Embryonic facial prominence (tissue), 1 donor: ENCODE data around the gene TRIM71.
"Not testable (repeated sequence)": the region's sequence is repeated elsewhere in the genome, so short reads cannot be mapped to it uniquely, and the experiment has no call there.

Source experiments
- DNase-seq: peaks from one replicate; pipeline ENCODE4 v3.0.0-alpha.2; 2016; ENCODE audit errors: extremely low spot score

The TRIM71 gene

DNA sequence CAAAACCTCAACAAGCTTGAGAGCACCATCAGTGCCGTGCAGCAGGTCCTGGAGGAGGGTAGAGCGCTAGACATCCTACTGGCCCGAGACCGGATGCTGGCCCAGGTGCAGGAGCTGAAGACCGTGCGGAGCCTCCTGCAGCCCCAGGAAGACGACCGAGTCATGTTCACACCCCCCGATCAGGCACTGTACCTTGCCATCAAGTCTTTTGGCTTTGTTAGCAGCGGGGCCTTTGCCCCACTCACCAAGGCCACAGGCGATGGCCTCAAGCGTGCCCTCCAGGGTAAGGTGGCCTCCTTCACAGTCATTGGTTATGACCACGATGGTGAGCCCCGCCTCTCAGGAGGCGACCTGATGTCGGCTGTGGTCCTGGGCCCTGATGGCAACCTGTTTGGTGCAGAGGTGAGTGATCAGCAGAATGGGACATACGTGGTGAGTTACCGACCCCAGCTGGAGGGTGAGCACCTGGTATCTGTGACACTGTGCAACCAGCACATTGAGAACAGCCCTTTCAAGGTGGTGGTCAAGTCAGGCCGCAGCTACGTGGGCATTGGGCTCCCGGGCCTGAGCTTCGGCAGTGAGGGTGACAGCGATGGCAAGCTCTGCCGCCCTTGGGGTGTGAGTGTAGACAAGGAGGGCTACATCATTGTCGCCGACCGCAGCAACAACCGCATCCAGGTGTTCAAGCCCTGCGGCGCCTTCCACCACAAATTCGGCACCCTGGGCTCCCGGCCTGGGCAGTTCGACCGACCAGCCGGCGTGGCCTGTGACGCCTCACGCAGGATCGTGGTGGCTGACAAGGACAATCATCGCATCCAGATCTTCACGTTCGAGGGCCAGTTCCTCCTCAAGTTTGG is 72.9 kb downstream of the TRIM71 start:
- DNase-seq: no peak

DNA sequence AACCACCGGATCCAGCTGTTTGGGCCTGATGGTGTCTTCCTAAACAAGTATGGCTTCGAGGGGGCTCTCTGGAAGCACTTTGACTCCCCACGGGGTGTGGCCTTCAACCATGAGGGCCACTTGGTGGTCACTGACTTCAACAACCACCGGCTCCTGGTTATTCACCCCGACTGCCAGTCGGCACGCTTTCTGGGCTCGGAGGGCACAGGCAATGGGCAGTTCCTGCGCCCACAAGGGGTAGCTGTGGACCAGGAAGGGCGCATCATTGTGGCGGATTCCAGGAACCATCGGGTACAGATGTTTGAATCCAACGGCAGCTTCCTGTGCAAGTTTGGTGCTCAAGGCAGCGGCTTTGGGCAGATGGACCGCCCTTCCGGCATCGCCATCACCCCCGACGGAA is 73.6 kb downstream of the TRIM71 start:
- no peak for DNase-seq

DNA sequence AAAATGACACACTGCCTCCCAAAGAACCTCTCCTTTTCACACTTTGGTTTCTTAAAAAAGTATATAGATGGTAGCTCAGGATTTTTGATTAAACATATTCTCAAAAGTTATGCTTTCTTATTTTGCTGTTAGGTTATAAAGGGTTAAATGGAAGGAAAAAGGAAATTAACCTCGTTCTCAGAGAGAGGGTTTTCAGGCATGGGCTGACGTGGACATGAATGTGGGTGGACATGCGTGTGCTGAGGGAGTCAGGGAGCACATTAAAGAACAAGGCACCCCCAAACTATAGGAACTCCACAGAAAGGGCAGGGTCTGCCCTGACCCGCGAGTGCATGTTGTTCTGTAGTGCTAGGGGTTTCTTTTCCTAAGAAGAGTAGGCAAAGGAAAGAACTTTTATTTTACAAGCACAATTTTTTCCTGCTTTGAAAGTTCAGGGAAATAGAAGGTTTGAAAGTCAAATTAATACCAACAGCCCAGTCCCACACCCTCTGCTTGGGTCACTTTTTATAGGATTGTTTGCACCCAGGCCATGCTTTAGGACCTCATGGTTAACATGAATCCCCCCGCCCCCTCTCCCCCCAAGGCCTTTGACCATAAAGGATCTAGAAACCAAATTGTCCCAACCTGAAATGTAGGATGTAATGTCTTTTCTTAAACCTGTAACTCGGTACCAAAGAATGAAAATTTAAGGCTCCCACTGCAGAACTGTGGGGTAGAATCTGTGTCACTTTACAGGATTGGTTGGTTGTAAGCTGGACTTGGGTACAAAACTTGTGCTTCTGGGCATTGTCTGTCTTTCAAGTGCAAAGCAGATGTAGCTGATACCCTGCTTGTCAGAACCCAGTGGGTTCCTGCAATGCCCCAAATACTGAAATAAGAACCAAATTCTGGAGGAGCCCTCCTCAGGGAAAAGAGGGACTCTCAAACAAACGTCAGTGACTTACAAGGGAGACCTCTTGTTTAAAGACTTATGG is 75.1 kb downstream of the TRIM71 start:
- DNase-seq: no peak

DNA sequence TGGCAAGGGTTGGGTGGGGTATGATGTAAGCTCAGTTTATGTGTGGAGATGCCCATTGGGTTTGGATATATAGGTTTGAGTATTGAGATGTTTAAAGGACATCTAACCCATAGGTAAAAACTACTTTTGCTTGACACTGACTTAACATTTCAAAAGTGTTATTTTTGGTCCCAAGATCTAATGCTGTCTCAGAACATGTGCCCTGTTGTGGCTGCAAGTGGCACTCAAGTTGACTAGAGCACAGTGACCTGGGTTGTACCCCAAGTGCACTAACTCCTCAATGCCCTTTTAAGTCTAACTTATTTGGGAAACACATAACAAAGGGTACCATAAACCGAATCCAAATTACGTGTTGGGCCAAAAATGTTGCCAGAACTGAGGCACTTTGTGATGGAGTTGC is 77.2 kb downstream of the TRIM71 start:
- no peak for DNase-seq

DNA sequence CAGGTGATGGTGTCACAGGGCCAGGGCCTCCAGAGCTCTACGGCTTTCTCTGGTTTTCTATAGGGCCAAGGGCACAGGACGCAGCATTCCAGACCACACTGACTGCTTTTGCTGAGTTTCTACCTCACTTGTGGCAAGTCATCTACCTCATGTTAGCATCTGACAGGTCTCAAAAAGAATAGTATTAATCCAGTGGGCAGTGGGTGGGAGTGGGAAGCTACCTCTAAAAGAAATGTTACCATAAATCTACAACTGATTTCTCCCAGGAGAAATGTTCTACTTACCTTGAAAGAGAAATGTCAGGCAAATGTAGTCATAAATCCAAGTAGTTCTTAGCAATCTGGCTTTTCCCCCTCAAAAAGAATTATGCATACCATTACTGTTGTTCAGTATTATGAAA is 77.9 kb downstream of the TRIM71 start:
- no peak for DNase-seq

DNA sequence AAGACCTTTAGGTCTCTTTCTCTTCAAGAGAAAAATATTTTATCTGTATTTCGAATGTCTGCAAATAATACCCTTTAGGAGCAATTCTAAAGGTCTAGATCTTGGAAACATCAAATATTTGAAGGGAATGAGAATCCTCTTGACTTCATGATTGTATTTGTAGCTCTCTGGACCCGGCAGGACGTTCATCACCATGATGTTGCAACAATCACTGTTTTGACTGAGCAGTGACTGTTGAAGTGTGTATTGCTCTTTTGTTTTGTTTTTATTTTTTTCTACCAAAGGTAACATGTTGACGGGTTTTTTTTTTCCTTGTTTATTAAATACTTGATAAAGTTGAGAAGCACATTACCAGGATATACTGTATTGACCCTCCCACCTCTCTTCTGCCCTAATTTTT is 78.3 kb downstream of the TRIM71 start:
- no peak for DNase-seq

DNA sequence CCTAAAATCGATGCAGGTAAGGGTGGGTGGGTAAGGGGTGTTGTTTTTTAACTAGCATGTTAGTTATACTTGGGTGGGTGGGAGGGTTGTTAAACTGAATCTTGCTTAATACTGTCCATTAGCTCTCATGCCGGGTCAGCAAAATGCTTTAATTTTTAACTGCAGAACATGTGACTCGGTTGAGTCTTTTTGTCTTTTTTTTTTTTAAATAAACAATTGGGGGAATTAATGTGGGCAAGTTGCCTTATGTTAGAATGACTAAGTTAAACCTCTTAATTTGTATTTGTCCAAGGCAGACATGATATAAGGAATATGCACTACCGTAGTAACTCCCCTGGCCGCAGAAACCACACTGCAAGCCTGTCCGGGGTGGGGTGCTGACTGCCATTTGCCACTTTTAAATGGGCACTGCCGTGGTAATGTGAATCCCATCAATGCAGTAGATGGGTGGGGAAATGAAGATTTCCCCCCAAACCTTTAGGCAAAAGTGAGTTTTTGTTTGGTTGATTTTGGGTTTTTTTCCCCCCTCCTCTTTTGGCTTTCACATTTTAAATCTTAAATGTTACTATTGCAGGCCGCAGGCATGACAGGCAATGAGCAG is 79.3 kb downstream of the TRIM71 start:
- DNase-seq: no peak

DNA sequence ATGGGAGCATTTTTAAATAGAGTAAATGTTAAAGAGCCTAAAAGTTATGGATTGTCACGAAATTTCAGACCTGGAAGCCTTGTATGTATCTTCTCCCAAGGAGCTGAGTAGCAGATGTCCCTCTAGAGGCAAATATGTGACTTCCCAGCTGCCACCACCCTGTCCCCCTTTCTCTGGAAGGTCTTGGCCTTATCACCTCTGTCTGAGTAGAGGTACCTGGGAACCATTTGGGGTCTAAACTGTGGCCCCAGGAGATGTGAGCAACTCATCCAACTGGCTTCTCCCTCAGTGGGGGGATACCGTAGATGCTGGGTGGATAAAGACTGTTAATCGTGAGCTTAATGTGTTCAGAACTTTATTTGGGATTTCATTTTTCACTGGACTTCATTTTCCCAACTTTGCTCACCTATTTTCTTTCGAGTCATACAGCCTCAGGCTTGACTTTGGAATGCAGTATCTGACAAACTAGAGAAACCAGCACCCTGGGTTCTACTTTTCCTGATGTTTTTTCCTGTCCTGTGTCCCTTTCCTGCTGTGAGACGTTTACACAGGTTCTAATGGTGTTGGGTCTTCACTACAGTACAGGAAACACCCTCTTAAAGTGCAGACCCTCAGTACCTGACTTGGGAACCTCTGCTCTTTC is 80.3 kb downstream of the TRIM71 start:
- no peak for DNase-seq

DNA sequence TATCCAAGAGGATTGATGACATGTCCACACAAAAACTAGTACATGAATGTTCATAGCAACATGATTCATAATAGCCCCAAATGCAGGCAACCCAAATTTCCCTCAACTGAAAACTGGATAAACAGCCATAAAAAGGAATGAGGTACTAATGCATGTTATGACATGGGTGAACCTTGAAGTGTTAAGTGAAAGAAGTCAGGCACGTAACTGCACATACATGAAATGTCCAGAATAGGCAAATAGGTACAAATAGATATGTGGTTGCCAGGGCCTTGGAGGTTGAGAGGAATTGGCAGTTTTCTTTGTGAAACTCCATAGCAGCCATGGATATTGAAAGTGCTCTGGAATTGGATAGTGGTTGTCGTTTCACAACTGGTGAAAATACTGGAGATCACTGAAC is 81.5 kb downstream of the TRIM71 start:
- no peak for DNase-seq

DNA sequence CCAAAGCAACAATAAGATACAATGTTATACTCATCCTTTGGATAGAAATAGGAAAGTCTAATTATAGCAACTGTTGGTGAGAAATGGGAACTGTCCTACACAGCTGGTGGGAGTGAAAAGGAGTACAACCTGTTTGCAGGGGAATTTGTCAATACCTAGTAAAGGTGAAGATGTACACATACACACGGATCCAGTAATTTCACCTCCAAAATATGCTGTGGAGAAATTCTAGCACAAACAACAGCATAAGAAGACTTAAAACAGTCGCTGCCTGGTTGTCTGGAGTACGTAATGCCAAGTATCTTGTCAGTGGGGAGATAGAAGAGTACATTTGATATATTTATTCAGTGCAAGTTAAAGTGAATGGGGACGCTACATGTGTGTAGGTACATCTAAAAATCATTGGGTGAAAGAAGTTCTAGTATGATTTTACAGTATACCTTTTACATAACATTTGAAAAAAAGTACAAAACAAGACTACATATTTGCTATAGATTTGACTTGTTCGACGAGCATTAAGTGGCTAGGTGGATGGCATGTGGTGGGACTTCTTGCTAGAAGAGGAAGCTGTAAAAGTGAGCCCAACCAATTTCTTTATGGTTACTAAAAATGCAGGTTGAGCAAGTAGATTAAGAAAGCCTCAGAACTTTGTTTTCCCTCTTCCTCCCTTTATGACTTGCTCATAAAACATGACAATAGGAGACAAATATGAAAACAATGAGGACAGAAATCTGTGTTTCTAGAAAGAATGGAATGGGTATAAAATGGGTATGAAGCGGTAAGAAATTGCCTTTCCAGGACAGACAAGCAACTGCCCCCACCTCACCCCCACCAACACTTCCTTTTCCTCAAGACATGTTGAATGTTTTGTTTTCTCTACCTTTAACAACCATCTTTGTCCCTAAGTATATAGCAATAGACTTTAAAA is 83.5 kb downstream of the TRIM71 start:
- DNase-seq: no peak

DNA sequence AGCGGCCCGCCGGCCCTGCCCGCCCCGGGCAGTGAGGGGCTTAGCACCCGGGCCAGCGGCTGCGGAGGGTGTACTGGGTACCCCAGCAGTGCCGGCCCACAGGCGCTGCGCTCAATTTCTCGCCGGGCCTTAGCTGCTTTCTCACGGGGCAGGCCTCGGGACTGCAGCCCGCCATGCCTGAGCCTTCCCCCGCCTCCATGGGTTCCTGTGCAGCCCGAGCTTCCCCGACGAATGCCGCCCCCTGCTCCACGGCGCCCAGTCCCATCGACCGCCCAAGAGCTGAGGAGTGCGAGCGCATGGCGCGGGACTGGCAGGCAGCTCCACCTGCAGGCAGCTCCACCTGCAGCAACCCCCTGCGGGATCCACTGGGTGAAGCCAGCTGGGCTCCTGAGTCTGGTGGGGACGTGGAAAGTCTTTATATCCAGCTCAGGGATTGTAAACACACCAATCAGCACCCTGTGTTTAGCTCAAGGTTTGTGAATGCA is 85.1 kb downstream of the TRIM71 start:
- DNase-seq: not testable (repeated sequence)

DNA sequence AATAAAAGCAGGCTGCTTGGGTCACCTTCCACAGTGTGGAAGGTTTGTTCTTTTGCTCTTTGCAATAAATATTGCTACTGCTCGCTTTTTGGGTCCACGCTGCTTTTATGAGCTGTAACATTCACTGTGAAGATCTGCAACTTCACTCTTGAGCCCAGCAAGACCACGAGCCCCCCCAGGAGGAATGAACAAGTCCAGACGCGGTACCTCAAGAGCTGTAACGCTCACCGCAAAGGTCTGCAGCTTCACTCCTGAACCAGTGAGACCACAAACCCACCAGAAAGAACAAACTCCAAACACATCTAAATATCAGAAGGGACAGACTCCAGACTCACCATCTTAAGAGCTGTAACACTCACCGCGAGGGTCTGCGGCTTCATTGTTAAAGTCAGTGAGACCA is 86.2 kb downstream of the TRIM71 start:
- no peak for DNase-seq

DNA sequence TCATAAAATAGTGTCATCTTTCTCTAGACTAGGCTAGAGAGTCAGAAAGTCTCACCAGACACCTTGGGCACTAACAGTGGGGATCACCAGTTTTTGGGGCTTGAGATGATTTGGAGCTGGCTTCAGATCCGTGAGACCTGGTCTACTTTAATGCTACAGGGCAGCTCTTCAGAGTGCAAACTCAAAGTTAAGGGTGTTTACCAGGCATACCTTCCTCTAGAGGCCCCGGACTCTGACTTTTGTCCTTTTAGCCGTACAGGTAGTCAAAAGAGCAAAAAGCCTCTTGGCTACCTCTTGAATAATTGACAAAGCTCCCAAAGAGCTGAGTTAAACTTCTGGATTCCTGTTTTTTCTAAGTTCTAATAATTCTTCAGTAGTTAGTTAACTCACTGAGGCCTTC is 92.2 kb downstream of the TRIM71 start:
- DNase-seq: no peak

DNA sequence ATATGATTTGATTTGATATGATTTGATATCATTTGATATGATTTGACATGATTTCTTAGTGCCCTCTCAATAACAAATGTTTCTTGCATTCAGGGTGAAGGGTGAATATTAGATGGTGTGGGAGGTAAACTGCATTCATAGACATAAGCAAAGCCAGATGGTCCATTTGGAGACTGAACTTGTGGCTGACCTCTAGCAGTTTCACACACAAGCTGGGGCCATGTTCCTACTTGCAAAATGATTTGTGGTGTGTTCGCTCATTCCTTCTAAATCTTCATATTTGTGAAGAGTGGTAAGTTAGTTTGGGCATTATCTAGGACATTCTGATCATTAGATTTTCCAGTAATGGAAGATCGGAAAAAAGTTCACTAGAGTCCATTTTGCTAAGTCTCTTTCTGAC is 93.2 kb downstream of the TRIM71 start:
- DNase-seq: no peak

DNA sequence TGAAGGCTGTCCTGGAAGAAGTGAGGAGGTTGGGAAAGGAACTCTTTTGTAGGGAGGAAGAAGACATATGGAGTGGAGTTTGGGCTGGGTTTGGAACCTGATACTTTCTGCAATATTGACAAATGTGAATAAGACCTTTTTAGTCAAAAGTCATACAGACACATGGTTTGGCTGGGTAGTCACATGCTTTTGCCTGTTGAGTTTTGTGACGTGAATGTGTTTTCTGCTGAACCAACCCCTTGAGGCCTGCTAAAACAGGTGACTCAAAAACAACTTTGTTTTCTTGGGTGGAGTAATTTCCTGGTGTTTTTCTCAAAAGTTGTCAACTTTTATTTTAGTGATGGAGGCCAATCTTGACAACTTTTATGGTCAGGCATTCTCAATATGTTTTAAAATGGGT is 94.2 kb downstream of the TRIM71 start:
- DNase-seq: no peak

DNA sequence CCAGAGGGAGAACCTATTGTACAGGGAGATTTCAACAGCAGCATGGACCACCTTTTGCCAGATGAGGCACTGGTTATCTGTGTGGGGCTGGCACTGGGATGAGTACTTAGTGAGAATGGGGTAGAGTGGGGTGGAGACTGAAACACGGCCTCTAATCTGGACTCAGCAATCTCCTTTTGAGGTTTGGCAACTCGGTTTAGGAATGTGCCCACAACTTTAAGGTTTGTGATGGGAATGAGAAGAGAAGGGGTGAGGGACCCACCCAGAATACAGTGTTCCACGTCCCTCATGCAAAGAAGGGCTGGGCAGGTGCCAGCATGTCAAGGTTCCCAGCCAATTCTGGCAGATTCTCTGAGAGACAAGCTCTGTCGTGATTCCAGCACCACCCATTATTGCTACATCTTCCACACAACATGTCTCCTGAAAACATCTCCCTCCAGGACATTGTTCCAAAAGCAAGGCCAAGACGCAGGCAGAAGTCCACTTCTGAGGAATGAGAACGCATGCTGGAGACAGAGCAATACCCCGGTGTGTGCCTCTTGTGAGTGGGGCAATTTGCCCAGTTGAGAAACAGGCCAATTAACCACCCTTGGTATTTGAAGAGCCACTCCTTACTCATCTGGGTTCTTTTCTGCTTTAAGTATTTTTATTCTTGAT is 96.1 kb downstream of the TRIM71 start:
- no peak for DNase-seq

DNA sequence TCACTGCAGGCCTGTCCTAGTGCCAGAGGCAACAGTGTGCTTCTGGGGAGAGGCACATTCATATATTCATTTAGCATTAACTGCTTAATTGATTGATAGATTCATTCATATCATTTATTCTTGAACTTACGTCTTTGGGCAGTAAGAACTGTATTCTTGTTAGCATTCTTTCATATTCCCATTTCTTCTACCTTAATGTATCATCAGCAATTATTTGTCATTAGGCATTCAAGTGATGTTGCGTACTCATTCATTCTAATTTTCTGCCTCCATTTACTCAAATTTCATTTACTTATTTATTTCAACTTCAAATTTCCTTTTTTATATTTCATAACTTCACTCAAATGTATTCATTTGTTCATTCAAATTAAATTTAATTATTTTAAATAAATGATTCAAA is 102.1 kb downstream of the TRIM71 start:
- no peak for DNase-seq

DNA sequence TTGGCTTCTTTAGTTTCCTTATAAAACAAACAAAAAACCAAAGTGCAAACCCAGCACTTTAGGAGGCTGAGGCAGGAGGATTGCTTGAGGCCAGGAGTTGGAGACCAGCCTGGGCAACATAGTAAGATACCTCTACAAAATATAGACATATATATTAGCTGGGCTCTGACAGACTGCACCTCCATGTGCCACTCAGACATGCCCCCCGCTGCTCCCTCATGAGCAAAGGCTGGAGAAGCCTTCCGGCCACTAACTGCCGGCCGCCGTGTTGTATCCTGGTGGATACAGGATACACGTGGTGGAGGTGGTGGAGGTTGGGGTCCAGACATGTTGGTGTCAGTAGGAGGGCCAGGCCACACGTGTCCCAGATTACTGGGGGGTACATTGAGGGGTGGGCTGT is 104.3 kb downstream of the TRIM71 start:
- no peak for DNase-seq

DNA sequence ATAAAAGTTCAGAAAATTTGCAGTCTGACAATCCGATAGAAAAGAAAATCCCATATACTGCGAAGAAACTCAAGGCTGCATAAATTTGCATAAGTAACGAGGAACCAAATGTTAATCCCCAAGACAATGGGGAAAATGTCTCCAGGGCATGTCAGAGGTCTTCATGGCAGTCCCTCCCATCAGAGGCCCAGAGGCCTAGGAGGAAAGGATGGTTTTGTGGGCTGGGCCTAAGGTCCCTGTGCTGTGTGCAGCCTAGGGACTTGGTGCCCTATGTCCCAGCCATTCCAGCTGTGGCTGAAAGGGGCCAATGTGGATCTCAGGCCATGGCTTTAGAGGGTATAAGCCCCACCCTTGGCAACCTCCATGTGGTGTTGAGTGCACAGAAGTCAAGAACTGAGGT is 112.4 kb downstream of the TRIM71 start:
- DNase-seq: no peak

DNA sequence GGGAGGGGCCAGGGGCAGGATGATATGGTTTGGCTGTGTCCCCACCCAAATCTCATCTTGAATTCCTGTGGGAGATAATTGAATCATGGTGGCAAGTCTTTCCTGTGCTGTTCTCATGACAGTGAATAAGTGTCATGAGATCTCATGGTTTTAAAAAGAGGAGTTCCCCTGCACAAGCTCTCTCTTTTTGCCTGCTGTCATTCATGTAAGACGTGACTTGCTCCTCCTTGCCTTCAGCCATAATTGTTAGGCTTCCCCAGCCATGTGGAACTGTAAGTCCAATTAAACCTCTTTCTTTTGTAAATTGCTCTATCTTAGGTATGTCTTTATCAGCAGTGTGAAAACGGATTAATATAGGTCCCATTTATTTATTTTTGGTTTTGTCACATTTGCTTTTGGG is 113.5 kb downstream of the TRIM71 start:
- DNase-seq: not testable (repeated sequence)
